B cell (primary cell): Measurements from ENCODE around the gene PLPPR3.

ENCODE experiments used
- CTCF ChIP-seq: fragments of 200-600 bp; IDR thresholded peaks from one replicate; pipeline ENCODE4 v1.8.0; 2022; ENCODE audit warnings: antibody characterized with exemption, mild to moderate bottlenecking
- EZH2 ChIP-seq: IDR thresholded peaks from 2 replicates; pipeline ENCODE4 v1.6.1; 2012; ENCODE audit warnings: borderline replicate concordance, low read depth, mild to moderate bottlenecking, moderate library complexity, low read length; ENCODE audit not compliant: insufficient read depth, poor library complexity, severe bottlenecking

GRCh38 chr19:853014-853585 lies 31.3 kb upstream of the PLPPR3 start:
- TF ChIP-seq EZH2 (no peak), CTCF (no peak)
